GM12878 (cell line): Measurements from ENCODE around the gene VAV2. TPM values are rescaled to one million over a fixed set of nuclear protein-coding genes. Genes with fewer than 3 reads are reported as not detected.
A peak's percentile ranks its signal among the peaks of the same experiment; 100 is the strongest.

Source experiments
- ATAC-seq: fragments of 200-7000 bp; cut with Tn5 transposase; 3 replicates; pipeline ENCODE4 v1.9.1; 2020; ENCODE audit warnings: mild to moderate bottlenecking, moderate library complexity
- BruUV-seq: library from RNA; stranded (reverse); fragments of 400-500 nt; replicated peaks from 2 replicates; lab custom pipeline; 2021; lab: Mats Ljungman, UMichigan
- CTCF ChIA-PET: fragments of 300-600 bp; sonication (Branson Sonifier 250); formaldehyde crosslinking; extraction: SDS; loops from one replicate; lab custom pipeline; 2021; ENCODE audit warnings: inconsistent platforms; lab: Yijun Ruan, JAX
- POLR2A ChIA-PET: fragments of 350-600 bp; formaldehyde crosslinking; extraction: SDS; loops from one replicate; lab custom pipeline; 2021; ENCODE audit warnings: inconsistent platforms; lab: Charles Lee
- RAD21 ChIA-PET: fragments of 300-600 bp; sonication (Branson Sonifier 250); formaldehyde crosslinking; loops from one replicate; lab custom pipeline; 2023; ENCODE audit warnings: antibody characterized with exemption; ENCODE audit not compliant: unreplicated experiment; lab: Charles Lee
- SMC1A ChIA-PET: fragments of 300-600 bp; sonication (Branson Sonifier 250); formaldehyde crosslinking; loops from one replicate; lab custom pipeline; 2023; ENCODE audit not compliant: unreplicated experiment, uncharacterized antibody; lab: Charles Lee
- DNase-seq: peaks from one replicate; pipeline ENCODE4 v3.0.0-alpha.2; 2011; ENCODE audit warnings: low read depth, low spot score
- FAIRE-seq: peaks from 3 replicates; lab custom pipeline; 2011; peaks lifted over from hg19 to GRCh38; lab: Jason Lieb, UNC
- H2AFZ ChIP-seq: 2 replicates; pipeline ENCODE4 v1.6.0; 2011; ENCODE audit warnings: low read depth, low read length, control low read depth; ENCODE audit not compliant: control insufficient read depth
- H3K27ac ChIP-seq: 2 replicates; pipeline ENCODE4 v1.5.1; 2011; ENCODE audit warnings: control low read depth; ENCODE audit not compliant: control insufficient read depth, insufficient read depth
- H3K27me3 ChIP-seq, 2 experiments: replicated peaks in 1 of 2; 2 replicates each; pipeline versions ENCODE4 v1.6.0 to v1.6.1; 2011; ENCODE audit warnings: low read length in 1 of 2; ENCODE audit not compliant: control insufficient read depth in 2 of 2, insufficient read depth in 2 of 2
- H3K36me3 ChIP-seq, 2 experiments: 2 replicates each; pipeline ENCODE4 v1.5.1; 2011; ENCODE audit warnings: low read length in 1 of 2; ENCODE audit not compliant: control insufficient read depth in 2 of 2, insufficient read depth in 2 of 2
- H3K4me1 ChIP-seq: 2 replicates; pipeline ENCODE4 v1.6.1; 2011; ENCODE audit warnings: mild to moderate bottlenecking, low read length, moderate library complexity, mixed read lengths; ENCODE audit not compliant: control insufficient read depth, insufficient read depth
- H3K4me2 ChIP-seq: 2 replicates; pipeline ENCODE4 v1.6.0; 2011; ENCODE audit warnings: control low read depth; ENCODE audit not compliant: control insufficient read depth, insufficient read depth
- H3K4me3 ChIP-seq: fragments of 200-600 bp; sonication (generic); 2 replicates; pipeline ENCODE4 v1.5.1; 2016
- H3K79me2 ChIP-seq: 2 replicates; pipeline ENCODE4 v1.6.0; 2011; ENCODE audit warnings: low read length; ENCODE audit not compliant: control insufficient read depth, insufficient read depth
- H3K9ac ChIP-seq: 2 replicates; pipeline ENCODE4 v1.8.0; 2011; ENCODE audit warnings: low read length, control low read depth, mixed read lengths; ENCODE audit not compliant: control insufficient read depth, insufficient read depth
- H3K9me3 ChIP-seq: replicated peaks from 3 replicates; pipeline ENCODE4 v1.5.1; 2011; ENCODE audit warnings: mild to moderate bottlenecking, low read length; ENCODE audit not compliant: control insufficient read depth, insufficient read depth
- H4K20me1 ChIP-seq: 2 replicates; pipeline ENCODE4 v1.6.0; 2011; ENCODE audit not compliant: control insufficient read depth, insufficient read depth
- POLR2A ChIP-seq: IDR thresholded peaks from 2 replicates; pipeline ENCODE4 v1.6.1; 2011; ENCODE audit warnings: low read depth, mild to moderate bottlenecking, low read length
- WGBS: methylation state at CpG from one replicate; pipeline ENCODE4 v1.1.6; 2016; ENCODE audit warnings: low lambda C conversion rate; ENCODE audit not compliant: insufficient replicate concordance, insufficient coverage; ENCODE audit errors: missing lambda C conversion rate; 5-methylcytosine and 5-hydroxymethylcytosine counted together
- in situ Hi-C: fragments of 300-500 bp; cut with MboI; formaldehyde crosslinking; loops from 9 replicates; pipeline ENCODE4 v1.14.3; 2018; ENCODE audit warnings: mixed read lengths
- intact Hi-C: fragments of 100-400 bp; cut with micrococcal nuclease; formaldehyde crosslinking; loops from one replicate; pipeline ENCODE4 v1.14.2; 2022; ENCODE audit not compliant: unreplicated experiment
- polyA plus RNA-seq, 11 experiments: library from polyadenylated mRNA; depleted of rRNA in 4 of 11; unstranded in 6 of 11; stranded (reverse) in 5 of 11; fragments of >200 nt; fragmentation: Nextera tagmentation in 4 of 11; fragmentation: Illumina TruSeq in 1 of 11; extraction: Ambion mirVana in 4 of 11; extraction: Trizol in 1 of 11; gene quantifications; 1 replicate in 1 of 11; 2 replicates in 10 of 11; pipeline versions ENCODE4 v1.2.1 to v1.2.3, GENCODE V29; 2011 to 2016; ENCODE audit warnings: inconsistent platforms in 2 of 11, missing spikeins in 2 of 11, low read depth in 1 of 11
- total RNA-seq, 4 experiments: library from RNA; depleted of rRNA in 3 of 4; stranded (reverse); fragments of >200 nt in 3 of 4; fragmentation: Illumina TruSeq in 1 of 4; extraction: Trizol in 1 of 4; gene quantifications; 2 replicates each; pipeline versions ENCODE4 v1.2.1 to v1.2.3, GENCODE V29; 2013 to 2021
- TF ChIP-seq, protein P1 (sequence below): fragments of 450-650 bp; IDR thresholded peaks from 2 replicates; pipeline ENCODE4 v1.6.1; 2017; ENCODE audit warnings: mild to moderate bottlenecking, moderate library complexity

The VAV2 gene
- total and polyA plus RNA-seq, 10 of the 15 experiments (the other 5 are each of a cell fraction or from before 2014, with no cell fraction given) = 0.13 to 43.9 (median 16.9) TPM

DNA sequence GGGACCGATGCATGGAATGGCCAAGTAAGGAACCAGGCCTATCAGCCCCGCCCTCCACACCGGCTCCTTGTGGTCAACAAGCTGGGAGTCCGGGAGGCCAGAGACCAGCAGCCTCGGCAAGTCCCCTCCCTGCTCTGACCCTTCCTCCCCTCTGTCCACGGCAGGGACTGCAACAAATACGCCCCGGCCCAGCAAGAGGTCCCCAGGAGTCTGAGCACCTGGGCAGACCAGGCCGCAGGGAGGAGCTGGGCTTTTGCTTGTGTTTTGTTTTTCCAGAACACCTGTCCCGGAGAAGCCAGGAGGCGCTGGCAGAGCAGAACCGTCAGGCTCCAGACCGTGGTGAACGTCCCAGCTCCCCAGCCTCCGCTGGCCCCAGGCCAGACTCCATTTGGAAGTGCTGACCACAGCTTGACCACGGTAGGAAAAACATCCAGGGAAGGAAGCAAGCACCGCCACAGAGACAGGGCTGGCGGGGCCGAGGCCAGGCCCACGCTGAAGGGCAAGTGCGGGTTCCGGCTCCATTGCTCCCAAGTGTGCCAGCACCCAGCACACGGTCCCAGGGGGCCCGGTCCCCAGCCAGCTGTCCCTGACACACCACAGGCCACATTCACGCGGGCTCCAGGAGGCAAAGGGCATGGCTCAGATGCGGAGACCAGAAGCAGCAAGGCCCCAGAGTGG is 56.7 kb downstream of the VAV2 start:
- CTCF ChIA-PET = no interaction called here
- Histone ChIP-seq H3K4me1 (no peaks in the 10 kb centered on the region; the same call in 1 of the 2 replicates), H2AFZ (no peak overlapping the region), H3K9ac (no peak overlapping the region), H3K4me3 (no peak overlapping the region), H3K27ac (no peak overlapping the region), H3K4me2 (no peak overlapping the region), H3K79me2 (peaks cover 6% of the 10 kb centered on the region), H3K36me3 (peaks cover 5 to 7% of the 10 kb centered on the region in 2 experiments; a peak in 3 of 4 replicates), H3K9me3 (no peaks in the 10 kb centered on the region), H3K27me3 (no peaks in the 10 kb centered on the region), H4K20me1 (no peaks in the 10 kb centered on the region)
- intact Hi-C loops (no loop called here), in situ Hi-C loops (no loop called here)
- POLR2A ChIA-PET = no interaction called here
- FAIRE-seq (no peak), DNase-seq (no peak), ATAC-seq (no peak)
- 95% methylated on average over 24 of the region's 27 CpGs for WGBS
- RAD21 ChIA-PET = interaction anchor here (1.0 kb wide), 1 partner anchor 154 kb away, joined by 3 read pairs; no protein-coding TSS in a partner anchor
- TF ChIP-seq POLR2A = peak; percentile 17; the same call in 1 of the 2 replicates
- TF ChIP-seq, protein P1, sequence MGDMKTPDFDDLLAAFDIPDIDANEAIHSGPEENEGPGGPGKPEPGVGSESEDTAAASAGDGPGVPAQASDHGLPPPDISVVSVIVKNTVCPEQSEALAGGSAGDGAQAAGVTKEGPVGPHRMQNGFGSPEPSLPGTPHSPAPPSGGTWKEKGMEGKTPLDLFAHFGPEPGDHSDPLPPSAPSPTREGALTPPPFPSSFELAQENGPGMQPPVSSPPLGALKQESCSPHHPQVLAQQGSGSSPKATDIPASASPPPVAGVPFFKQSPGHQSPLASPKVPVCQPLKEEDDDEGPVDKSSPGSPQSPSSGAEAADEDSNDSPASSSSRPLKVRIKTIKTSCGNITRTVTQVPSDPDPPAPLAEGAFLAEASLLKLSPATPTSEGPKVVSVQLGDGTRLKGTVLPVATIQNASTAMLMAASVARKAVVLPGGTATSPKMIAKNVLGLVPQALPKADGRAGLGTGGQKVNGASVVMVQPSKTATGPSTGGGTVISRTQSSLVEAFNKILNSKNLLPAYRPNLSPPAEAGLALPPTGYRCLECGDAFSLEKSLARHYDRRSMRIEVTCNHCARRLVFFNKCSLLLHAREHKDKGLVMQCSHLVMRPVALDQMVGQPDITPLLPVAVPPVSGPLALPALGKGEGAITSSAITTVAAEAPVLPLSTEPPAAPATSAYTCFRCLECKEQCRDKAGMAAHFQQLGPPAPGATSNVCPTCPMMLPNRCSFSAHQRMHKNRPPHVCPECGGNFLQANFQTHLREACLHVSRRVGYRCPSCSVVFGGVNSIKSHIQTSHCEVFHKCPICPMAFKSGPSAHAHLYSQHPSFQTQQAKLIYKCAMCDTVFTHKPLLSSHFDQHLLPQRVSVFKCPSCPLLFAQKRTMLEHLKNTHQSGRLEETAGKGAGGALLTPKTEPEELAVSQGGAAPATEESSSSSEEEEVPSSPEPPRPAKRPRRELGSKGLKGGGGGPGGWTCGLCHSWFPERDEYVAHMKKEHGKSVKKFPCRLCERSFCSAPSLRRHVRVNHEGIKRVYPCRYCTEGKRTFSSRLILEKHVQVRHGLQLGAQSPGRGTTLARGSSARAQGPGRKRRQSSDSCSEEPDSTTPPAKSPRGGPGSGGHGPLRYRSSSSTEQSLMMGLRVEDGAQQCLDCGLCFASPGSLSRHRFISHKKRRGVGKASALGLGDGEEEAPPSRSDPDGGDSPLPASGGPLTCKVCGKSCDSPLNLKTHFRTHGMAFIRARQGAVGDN = no peak
- SMC1A ChIA-PET = no interaction called here
- BruUV-seq = no TSS peak
